Measurements from ENCODE around the gene F13B.
"Not testable (repeated sequence)": the region's sequence is repeated elsewhere in the genome, so short reads cannot be mapped to it uniquely, and the experiment has no call there.

Gene F13B, protein sequence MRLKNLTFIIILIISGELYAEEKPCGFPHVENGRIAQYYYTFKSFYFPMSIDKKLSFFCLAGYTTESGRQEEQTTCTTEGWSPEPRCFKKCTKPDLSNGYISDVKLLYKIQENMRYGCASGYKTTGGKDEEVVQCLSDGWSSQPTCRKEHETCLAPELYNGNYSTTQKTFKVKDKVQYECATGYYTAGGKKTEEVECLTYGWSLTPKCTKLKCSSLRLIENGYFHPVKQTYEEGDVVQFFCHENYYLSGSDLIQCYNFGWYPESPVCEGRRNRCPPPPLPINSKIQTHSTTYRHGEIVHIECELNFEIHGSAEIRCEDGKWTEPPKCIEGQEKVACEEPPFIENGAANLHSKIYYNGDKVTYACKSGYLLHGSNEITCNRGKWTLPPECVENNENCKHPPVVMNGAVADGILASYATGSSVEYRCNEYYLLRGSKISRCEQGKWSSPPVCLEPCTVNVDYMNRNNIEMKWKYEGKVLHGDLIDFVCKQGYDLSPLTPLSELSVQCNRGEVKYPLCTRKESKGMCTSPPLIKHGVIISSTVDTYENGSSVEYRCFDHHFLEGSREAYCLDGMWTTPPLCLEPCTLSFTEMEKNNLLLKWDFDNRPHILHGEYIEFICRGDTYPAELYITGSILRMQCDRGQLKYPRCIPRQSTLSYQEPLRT

DNA sequence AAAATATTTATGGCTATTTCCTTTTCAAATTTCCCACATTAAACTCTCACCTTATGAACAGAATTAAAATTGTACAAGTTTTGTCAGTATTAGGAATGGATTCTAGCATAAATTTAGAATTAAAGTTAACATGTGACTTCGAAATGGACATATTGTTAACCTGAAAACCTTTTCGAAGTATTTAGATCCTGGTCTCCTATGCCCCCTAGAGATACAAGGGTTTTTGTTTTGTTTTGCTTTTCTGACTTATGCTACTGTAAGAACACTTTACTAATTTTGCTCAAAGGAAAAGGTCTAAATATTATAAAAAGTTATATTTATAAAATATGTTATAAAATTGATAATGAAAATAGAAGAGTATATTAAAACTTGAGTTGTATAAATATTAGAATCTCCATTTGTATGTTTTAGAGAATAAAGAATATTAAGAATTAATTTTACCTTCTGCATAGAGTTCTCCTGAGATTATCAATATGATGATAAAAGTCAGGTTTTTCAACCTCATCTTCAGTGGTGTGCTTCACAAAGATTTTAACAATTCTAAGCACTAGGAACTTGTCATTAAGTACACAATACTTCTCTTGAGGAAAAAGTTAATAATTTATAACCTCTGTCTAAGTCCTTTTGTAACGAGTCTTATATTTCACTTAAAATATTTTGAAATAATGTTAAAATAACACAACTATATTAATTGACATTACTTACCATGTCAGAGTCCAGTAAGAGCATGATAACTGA lies at the start of gene F13B:
Gene F13B, minus strand, starts transcription at position 542 of the 738 bp plus-strand sequence. Its CDS starts 37 bp downstream, at position 505.
- DNase-seq (ENCODE audit: low read depth), result no peak

DNA sequence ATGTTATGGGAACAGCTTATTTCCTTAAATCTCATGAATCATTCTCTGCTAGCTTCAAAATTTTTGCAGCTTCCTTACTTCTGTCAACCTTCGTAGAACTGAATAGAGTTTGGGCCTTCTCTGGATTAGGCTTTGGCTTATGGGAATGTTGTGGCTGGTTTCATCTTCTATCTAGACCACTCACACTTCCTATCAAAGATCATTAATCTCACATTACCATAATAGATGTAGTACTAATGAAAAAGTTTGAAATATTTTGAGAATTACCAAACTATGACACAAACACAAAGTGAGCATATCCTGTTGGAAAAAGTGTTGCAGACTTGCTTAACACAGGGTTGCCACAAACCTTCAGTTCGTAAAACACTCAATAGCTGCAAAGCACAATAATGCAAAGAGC lies 49.1 kb upstream of the F13B start:
- peak; percentile 21 for DNase-seq (ENCODE audit: low read depth)

DNA sequence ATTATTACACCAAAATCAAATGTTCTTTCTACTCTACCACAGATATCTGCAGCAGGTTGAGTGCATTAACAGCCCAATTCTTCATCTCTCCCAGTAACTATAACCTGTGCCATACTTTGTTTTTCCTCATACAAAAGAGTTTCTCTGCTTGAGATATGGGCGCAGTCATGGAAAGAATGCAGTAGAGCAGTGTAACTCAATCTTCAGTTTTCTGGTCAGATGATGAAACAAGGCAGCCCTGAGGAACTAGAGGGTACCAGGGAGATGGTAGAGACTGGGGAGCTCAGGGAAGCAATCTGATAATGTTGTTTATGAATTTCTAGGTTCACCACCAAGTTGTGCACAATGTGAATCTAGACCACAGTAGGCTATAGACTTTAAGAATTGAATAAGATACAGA lies 39.8 kb upstream of the F13B start:
- peak; percentile 6 for DNase-seq (ENCODE audit: low read depth)

DNA sequence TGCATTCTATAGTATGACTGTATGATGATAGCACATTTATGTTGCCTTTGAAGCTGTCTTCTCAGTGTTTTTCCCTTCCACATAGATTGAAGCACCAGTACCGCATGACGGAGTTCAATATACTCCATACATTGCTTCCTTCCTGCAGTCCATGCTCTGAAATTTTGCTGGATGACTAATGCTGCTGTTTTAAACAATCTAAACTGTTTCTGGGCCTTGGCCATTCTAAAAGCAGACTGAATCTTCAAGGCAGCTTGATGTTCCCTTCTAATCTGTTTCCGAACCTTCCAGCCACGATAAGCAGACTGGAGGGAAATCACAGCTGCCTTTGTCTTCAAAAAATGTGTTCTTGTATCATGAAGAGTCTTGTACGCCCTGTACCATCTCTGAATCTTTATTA lies 36.2 kb upstream of the F13B start:
- peak; percentile 15 for DNase-seq (ENCODE audit: low read depth)

DNA sequence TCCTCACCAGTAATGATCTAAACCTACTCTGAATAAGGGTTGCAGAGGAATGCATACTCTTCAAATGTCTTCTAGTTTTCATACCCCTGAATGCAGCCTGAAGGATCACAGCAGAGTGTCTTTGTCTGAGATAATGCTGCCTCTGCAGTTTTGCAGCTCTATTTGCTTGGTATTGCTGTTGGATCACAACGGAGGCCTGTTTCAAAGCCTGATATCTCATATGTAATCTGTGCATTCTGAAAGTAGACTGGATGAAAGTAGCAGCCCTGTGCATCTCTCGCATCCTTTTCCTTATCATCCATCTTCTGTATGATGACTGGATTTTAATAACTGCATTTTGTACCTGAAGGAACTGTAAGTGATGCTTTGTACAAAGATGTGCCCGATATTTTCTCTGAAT lies 34.9 kb upstream of the F13B start:
- no peak for DNase-seq (ENCODE audit: low read depth)

DNA sequence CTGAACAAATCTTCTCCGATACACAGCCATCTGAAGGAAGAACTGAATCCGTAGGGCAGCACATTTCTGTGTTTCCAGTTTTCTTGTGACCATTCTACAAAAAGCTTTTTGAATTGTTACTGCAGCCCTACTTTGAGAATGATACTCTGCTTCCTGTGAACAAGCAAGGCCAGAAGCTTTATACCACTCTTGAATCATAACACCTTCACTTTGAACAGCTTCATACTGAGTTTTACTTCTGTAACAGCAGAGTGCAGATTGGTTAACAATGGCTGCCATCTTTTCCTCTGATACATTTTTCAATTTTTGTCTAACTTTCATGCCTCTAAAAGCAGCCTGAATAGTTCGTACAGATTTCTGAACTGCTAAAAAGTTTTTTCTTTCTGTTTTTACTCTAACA lies 33.6 kb upstream of the F13B start:
- no peak for DNase-seq (ENCODE audit: low read depth)

DNA sequence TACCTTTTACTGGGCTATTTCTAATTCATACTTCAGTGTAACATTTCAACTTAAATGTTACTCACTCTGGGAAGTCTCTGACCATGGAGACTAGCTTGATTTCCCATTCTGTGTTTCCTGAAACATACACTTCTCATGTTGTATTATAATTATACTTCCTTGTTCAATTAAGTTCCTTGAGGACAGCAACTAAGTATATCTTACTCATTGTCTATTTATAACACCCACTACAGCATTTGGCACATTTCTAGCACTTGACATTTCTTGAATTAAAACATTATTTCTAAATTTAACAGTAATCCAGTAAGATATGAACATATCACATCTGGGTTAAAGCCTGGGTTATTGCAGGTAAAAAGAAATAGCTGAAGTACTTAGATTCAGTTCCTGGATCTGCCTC lies 32.4 kb upstream of the F13B start:
- no peak for DNase-seq (ENCODE audit: low read depth)

DNA sequence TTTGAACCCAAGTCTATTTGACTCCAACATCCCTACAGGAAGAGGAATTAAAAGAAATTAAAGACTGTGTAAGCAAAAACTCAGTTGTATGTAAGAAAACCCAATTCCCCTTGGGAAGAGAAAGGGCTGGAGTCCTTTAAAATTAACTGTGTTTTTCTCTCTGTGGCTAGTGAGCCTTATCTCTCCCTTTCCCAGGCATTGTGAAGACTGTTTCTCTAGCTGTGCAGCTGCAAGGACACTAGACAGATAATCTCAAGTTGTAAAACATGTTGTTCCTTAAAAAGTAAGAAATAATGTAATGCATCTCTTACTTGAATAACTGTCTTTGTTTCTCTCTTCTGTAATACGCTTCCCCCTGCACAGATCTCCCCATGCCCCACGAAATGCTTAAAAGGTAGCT lies 29.9 kb upstream of the F13B start:
- not testable (repeated sequence) for DNase-seq (ENCODE audit: low read depth)

DNA sequence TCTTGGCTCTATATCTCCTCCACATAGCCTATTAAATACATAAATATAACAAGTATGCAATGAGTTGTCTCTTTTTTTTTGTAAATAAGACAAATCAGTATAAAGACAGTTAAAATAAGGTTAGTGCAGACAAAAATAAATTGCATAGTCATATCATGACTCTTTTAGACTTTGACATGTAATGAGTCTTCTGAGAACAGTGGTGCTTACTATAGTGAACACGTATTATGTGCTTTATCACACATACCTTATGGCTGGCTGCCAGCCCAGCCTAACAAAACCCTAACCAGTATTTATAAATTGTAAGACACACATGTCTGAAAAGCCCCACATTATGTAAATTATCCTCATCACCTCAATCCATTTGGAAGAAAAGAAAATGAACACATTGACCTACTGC lies 29.1 kb upstream of the F13B start:
- no peak for DNase-seq (ENCODE audit: low read depth)

DNA sequence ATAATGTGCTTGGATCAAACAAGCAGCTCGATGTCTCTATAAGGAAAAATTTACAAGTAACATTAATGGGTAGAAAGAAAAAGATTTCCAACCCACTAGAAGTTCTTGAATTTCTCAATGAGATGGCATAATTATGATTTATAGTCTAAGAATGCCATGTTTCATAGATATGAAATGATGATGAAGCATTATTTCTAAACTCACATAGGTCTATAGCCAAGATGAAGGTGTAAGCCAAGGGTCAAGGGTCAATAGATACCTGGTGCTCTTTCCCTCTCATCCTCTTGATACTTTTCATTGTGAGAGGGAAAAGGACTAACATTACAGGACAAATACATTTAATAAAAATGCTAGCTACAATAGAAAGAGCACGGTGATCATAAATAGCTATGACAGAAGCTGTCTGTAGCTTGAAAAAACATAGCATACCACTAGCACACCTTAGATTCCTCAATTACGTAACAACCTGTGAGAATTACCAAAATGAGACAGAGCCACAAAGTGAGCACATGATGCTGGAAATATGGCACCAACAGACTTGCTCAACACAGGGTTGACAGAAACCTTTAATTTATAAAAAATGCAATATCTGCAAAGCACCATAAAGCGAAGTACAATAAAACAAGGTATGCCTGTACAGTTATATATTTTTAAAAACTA lies 26.3 kb upstream of the F13B start:
- no peak for DNase-seq (ENCODE audit: low read depth)

DNA sequence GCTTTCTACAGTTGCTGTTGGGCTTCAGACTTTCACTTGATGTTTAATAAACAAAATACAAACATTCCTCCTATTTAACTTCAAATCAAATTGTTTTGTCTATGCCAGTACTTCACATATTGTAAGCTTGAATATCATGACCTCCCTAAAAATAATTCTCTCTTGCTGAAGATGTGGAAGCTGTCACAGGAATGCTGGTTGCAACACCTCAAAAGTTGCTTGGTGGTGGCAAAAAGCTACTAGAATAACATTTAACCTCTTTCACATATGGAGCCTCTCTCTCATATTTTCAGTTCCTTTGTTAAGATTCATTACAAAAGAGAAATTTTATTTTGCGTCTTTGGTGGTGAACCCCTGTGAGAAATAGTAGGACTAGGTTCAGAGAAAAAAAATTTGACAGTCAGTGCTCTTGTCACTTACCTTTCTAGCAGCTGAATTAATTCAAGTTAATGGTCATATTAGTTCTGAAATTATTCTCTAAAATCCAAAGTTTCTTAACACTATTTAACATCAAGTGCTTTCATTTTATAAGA lies 25.5 kb upstream of the F13B start:
- DNase-seq (ENCODE audit: low read depth), result peak; percentile 9

DNA sequence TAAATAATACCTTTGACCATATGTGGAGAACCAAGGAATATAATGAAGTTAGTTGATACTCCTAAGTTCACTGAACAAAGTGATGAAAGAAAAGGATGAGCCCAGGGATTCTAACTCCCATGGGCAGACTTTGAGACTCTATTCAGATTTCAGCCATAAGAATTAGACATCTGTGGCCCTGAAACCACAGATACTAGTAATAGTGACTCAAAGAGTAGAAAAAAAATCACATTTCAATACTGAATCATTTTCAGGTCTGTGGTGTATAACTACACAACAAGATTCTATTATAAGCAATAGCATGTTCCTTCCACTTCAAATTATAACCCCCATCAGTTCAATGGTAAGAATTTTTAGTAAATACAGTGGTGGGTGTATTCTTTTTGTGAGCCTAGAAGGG lies 16.4 kb upstream of the F13B start:
- DNase-seq (ENCODE audit: low read depth), result no peak

DNA sequence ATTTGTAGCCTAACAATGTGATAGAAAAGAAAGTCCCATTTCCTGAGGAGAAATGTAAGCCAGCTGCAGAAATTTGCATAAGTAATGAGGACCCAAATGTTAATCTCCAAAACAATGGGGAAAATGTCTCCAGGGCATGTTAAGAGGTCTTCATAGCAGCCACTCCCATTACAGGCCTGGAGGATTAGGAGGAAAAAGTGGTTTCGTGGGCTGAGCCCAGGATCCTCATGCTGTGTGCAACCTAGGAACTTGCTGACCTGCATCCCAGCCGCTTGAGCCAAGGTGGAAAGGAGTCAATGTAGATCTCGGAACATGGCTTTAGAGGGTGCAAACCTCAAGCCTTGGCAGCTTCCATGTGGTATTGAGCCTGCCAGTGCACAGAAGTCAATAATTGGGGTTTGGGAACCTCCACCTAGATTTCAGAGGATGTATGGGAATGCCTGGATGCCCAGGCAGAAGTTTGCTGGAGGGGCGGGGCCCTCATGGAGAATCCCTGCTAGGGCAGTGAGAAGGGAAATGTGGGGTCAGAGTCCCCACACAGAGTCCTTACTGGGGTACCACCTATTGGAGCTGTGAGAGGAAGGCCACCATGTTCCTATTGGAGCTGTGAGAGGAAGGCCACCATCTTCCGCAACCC lies 14.2 kb upstream of the F13B start:
- no peak for DNase-seq (ENCODE audit: low read depth)

DNA sequence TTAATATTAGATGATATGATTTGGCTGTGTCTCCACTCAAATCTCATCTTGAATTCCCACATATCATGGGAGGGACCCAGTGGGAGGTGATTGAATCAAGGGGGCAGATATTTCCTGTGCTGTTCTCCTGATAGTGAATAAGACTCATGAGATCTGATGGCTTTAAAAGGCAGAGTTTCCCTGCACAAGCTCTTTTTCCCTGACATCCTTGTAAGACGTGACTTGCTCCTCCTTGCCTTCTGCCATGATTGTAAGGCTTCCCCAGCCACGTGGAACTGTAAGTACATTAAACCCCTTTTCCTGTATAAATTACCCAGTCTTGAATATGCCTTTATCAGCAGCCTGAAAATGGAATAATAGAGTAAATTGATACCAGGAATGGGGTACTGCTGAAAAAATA lies 13.3 kb upstream of the F13B start:
- no peak for DNase-seq (ENCODE audit: low read depth)

DNA sequence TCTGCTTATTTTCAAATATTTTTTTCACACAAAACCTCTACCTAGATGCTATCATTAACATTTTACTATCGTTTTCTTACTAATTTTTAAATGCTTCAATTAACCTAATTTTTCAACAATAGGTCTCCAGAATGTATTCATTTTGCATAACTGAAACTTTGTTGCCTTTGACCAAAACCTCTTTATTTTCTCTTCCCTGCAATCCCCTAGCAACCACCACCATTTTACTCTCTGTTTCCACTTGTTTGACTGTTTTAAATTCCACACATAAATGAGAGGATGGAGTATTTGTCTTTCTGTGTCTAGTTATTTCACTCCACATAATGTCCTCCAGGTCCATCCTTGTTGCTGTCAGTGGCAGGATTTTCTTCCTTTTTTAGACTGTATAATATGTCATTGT lies 9.5 kb upstream of the F13B start:
- no peak for DNase-seq (ENCODE audit: low read depth)

DNA sequence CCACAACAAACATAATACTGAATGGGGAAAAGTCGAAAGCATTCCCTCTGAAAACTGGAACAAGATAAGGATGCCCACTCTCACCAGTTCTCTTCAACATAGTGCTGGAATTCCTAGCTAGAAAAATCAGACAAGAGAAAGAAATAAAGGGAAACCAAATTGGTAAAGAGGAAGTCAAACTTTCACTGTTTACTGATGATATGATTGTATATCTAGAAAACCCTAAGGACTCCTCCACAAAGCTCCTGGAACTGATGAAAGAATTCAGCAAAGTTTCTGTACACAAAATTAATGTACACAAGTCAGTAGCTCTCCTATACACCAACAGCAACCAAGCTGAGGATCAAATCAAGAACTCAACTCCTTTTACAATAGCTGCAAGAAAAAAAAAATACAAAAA lies 6.9 kb upstream of the F13B start:
- DNase-seq (ENCODE audit: low read depth), result no peak

DNA sequence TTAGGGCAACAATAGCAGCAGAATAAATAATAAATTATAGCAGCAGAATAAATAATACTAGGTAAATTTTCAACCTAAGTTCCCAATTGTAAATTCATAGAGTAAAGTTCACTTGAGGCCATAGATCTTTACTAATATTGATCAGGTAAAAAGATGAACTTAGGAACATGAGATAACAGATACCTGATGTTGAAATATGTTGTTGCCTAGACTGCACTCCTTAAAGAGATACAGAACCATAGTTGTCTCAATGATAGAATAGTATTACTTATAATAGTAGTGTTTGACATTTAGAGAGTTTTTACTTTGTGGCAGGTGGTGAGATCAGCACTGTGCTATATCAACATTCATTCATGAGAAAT lies 378 bp upstream of the F13B start:
- DNase-seq (ENCODE audit: low read depth), result no peak

DNA sequence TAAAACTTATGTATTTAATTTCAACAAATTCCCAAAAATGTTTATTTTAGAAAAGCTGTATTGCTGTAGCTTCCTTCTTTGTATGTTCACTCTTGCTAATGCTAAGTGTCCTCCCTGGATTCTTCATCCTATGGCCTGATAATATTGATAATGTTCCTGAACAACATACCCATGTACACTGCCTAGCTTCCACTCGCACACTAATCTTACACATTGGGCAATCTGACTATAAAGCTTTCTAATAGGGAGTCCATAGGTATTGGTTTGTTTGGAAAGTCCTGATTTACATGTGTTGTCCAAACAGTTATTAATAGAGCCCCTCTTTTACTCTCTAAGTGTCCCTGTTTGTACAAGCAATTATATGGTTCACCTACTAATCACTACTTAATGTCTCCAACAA lies 783 bp downstream of the F13B start:
- DNase-seq (ENCODE audit: low read depth), result no peak

DNA sequence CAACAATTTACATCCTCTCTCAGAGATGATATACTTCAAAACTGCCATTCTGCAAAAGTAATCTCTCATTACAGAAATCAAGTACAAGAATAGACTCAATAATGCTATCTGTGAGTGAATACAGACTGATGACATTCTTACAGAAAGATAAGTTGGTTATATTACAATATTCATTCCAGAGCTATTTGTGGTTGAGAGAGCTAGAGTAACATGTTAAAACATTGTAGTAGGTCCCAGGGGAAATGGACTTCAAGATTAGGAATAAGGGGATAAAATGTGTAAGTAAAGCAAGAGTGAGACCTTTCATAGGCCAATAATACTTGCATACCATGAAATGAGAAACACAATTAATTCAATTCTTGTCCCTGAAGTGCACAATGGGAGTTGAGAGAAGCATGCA lies 1.5 kb downstream of the F13B start:
- peak; percentile 44 for DNase-seq (ENCODE audit: low read depth)

DNA sequence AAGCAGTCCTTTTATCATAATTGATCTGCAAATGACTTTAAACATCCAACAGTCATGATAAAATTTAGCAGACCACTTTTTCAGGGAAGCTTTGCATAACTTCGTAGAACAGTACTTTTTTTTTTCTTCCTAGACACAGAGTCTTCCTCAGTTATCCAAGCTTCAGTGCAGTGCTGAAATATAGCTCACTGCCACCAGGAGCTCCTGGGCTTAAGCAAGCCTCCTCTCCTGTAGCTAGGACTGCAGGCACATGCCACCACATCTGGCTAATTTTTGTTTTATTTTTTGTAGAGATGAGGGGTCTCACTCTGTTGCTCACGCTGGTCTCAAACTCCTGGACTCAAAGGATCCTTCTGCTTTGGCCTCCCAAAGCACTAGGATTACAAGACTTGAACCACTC lies 3.8 kb downstream of the F13B start:
- no peak for DNase-seq (ENCODE audit: low read depth)

DNA sequence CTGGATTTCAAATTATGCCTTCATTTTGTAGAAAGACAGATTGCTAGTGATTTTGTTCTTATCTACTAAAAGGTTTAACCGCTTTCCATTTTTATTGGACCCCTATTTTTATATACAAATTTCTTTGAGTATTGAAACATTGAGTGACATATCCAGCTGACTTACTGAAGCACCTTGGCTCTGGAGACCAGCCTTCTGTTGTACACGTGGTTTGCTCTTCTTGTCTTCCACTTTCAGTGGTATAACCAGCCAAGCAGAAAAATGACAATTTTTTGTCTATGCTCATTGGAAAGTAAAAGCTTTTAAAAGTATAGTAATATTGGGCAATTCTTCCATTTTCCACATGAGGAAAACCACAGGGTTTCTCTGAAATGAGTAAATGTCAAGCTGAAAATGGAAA lies 4.4 kb downstream of the F13B start:
- no peak for DNase-seq (ENCODE audit: low read depth)

DNA sequence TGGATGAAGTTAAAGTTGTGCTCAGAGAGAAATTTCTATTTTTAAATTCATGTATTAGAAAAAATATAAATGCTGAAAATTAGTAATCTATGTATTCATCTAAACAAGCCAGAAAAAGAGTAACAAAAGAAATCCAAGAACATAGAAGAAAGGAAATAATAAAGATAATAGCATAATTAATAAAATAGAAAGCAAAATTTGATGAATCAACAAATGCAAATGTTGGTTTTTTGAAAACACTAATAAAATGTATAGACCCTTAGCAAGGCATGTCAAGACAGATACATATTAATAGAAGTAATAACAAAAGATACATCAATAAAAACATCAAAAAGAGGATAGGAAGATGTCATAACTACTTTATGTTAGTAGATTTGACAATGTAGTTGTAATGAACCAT lies 18.0 kb downstream of the F13B start:
- DNase-seq (ENCODE audit: low read depth), result no peak

Data from EH (cell line).